ENCODE results near the gene CCDC149. TPM values are rescaled to one million over a fixed set of nuclear protein-coding genes. Genes with fewer than 3 reads are reported as not detected.

CCDC149 gene
- total RNA-seq, 1 experiment from 2014 or later: 12.7 TPM

DNA sequence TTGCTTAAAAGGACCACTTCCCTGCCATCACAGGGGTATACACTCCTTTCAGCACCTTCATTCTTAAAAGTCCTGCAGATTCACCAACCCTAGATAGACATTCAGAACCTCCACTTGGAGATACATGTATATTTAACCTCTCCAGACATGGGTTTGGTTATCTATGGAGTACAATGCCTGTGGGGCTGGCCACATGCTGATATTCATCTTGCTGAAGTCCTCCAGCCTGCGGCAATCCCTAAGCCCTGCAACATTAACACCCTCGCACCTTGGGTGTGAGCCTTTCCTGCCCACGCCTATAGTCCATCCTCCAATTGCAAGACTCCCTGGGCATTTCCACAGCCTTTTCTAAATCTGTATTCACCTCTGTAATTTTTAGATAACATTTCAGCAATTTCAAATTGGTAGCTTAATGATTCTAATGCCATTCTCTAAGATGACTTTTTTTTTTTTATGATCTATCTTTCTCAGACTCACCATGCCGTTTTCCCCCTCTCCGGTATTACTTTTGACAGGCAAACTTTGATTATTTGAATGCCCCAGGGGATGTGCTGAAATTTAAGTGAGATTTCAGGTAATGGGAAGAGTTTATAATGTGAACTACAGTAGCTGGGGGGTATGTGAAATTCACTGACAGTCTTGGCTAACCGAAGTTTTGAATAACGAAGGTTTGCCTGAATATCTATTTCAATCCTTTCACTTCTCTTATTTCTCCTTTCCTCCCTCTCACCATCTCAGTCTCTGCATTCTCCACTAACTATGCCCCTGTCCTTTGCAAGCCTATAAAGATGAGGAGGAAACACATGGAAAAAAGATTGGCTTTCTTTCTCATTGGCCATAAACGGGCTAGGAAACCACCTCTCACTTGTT is 24.1 kb downstream of the CCDC149 start:
- H3K9me3 Mint-ChIP-seq (ENCODE audit: unreplicated experiment): no peaks in the 10 kb centered on the region
- peaks cover 6% of the 10 kb centered on the region for H3K36me3 Mint-ChIP-seq (ENCODE audit: insufficient read depth, unreplicated experiment)
- intact Hi-C loops (cut with micrococcal nuclease): no loop called here
- no peak overlapping the region for H3K4me3 Mint-ChIP-seq (ENCODE audit: unreplicated experiment)
- no TSS peak for BruUV-seq (replicated peaks)
- H3K4me1 Mint-ChIP-seq (ENCODE audit: insufficient read depth, unreplicated experiment): no peaks in the 10 kb centered on the region
- H3K27me3 Mint-ChIP-seq (ENCODE audit: insufficient read depth, unreplicated experiment): no peaks in the 10 kb centered on the region
- no peak for TF ChIP-seq CTCF (IDR thresholded peaks at IDR 0.05; ENCODE audit: unreplicated experiment)
- DNase-seq (ENCODE audit: unreplicated experiment): no peak
- no peak overlapping the region for H3K27ac Mint-ChIP-seq (ENCODE audit: low read depth, unreplicated experiment)
- ChIA-PET CTCF (no interaction called here), POLR2A (no interaction called here)

GRCh38 chr4:24887881-24888430 is 24.9 kb downstream of the CCDC149 start:
- H3K4me3 Mint-ChIP-seq (ENCODE audit: unreplicated experiment): no peak overlapping the region
- H3K9me3 Mint-ChIP-seq (ENCODE audit: unreplicated experiment): no peaks in the 10 kb centered on the region
- ChIA-PET CTCF (no interaction called here), POLR2A (no interaction called here)
- no TSS peak for BruUV-seq (replicated peaks)
- no peak for TF ChIP-seq CTCF (IDR thresholded peaks at IDR 0.05; ENCODE audit: unreplicated experiment)
- H3K27ac Mint-ChIP-seq (ENCODE audit: low read depth, unreplicated experiment): no peak overlapping the region
- H3K4me1 Mint-ChIP-seq (ENCODE audit: insufficient read depth, unreplicated experiment): no peaks in the 10 kb centered on the region
- H3K27me3 Mint-ChIP-seq (ENCODE audit: insufficient read depth, unreplicated experiment): no peaks in the 10 kb centered on the region
- peaks cover 6% of the 10 kb centered on the region for H3K36me3 Mint-ChIP-seq (ENCODE audit: insufficient read depth, unreplicated experiment)
- intact Hi-C loops (cut with micrococcal nuclease): no loop called here
- no peak for DNase-seq (ENCODE audit: unreplicated experiment)

- Mint-ChIP-seq H3K27ac (ENCODE audit: low read depth, unreplicated experiment) (no peak overlapping the region), H3K9me3 (ENCODE audit: unreplicated experiment) (no peaks in the 10 kb centered on the region), H3K4me1 (ENCODE audit: insufficient read depth, unreplicated experiment) (no peaks in the 10 kb centered on the region), H3K27me3 (ENCODE audit: insufficient read depth, unreplicated experiment) (no peaks in the 10 kb centered on the region), H3K36me3 (ENCODE audit: insufficient read depth, unreplicated experiment) (peaks cover 6% of the 10 kb centered on the region), H3K4me3 (ENCODE audit: unreplicated experiment) (no peak overlapping the region)
- no peak for TF ChIP-seq CTCF (IDR thresholded peaks at IDR 0.05; ENCODE audit: unreplicated experiment)
- no TSS peak for BruUV-seq (replicated peaks)
- intact Hi-C loops (cut with micrococcal nuclease): no loop called here
- POLR2A ChIA-PET: no interaction called here
- no peak for DNase-seq (ENCODE audit: unreplicated experiment)
- CTCF ChIA-PET: interaction anchor here (0.7 kb wide), 1 partner anchor 214 kb away, joined by 3 read pairs; no protein-coding TSS in a partner anchor
These were observed 26.2 kb downstream of the CCDC149 start for GRCh38 chr4:24886596-24886995.

- CTCF ChIA-PET: no interaction called here
- no peak for TF ChIP-seq CTCF (IDR thresholded peaks at IDR 0.05; ENCODE audit: unreplicated experiment)
- intact Hi-C loops (cut with micrococcal nuclease): no loop called here
- Mint-ChIP-seq H3K4me3 (ENCODE audit: unreplicated experiment) (no peak overlapping the region), H3K36me3 (ENCODE audit: insufficient read depth, unreplicated experiment) (peaks cover 6% of the 10 kb centered on the region), H3K9me3 (ENCODE audit: unreplicated experiment) (no peaks in the 10 kb centered on the region), H3K27ac (ENCODE audit: low read depth, unreplicated experiment) (no peak overlapping the region), H3K4me1 (ENCODE audit: insufficient read depth, unreplicated experiment) (no peaks in the 10 kb centered on the region), H3K27me3 (ENCODE audit: insufficient read depth, unreplicated experiment) (no peaks in the 10 kb centered on the region)
- no peak for DNase-seq (ENCODE audit: unreplicated experiment)
- no TSS peak for BruUV-seq (replicated peaks)
- POLR2A ChIA-PET: interaction anchor here (0.7 kb wide), 1 partner anchor 12 kb away, joined by 3 read pairs; no protein-coding TSS in a partner anchor
These were observed 27.5 kb downstream of the CCDC149 start for GRCh38 chr4:24885342-24885741.

Data from MCF 10A (cell line).